ENCODE data around the gene ITGB5.

GRCh38 chr3:124791639-124792151 lies 95.5 kb downstream of the ITGB5 start:
- TF ChIP-seq EZH2 (IDR thresholded peaks at IDR 0.05; ENCODE audit: insufficient read depth, low read length), result no peak
- no peak for TF ChIP-seq CTCF (IDR thresholded peaks at IDR 0.05; ENCODE audit: insufficient read depth, low read depth, low read length)
